ENCODE measurements around the gene SUCO. TPM values are rescaled to one million over a fixed set of nuclear protein-coding genes. Genes with fewer than 3 reads are reported as not detected.

Gene SUCO
- total and polyA plus RNA-seq, 2 donors (not counting 3 experiments of a cell fraction or from before 2014, with no cell fraction given): 5.1 to 27.2 TPM

GRCh38 chr1:172514108-172514507, 18.8 kb upstream of the SUCO start:
- BruUV-seq (replicated peaks): no TSS peak
- no peak overlapping the region for H3K9ac ChIP-seq (replicated peaks; ENCODE audit: extremely low read depth, insufficient read depth, low read length)
- ChIA-PET CTCF (no interaction called here), POLR2A (no interaction called here)
- no peaks in the 10 kb centered on the region for H3K9me3 ChIP-seq (replicated peaks; ENCODE audit: control insufficient read depth, insufficient read depth, low read length)
- no peaks in the 10 kb centered on the region for H3K4me1 ChIP-seq (ENCODE audit: control insufficient read depth, extremely low read depth, insufficient read depth, low read length)
- H3K9me1 ChIP-seq (replicated peaks; ENCODE audit: control insufficient read depth, extremely low read depth, insufficient read depth, low read length): no peaks in the 10 kb centered on the region
- H4K20me1 ChIP-seq (replicated peaks; ENCODE audit: control insufficient read depth, extremely low read depth, insufficient read depth, low read length): no peaks in the 10 kb centered on the region
- H3K27ac ChIP-seq (ENCODE audit: insufficient read depth, low read depth, low read length): no peak overlapping the region
- H3K4me3 ChIP-seq (replicated peaks in 1 of 3; ENCODE audit: insufficient read depth in 1 of 3, low read depth in 1 of 3, low read length in 3 of 3): no peak overlapping the region
- H2AFZ ChIP-seq (ENCODE audit: low read depth, low read length): no peak overlapping the region
- H3K79me2 ChIP-seq (ENCODE audit: control insufficient read depth, insufficient read depth, low read length): no peaks in the 10 kb centered on the region
- no peak overlapping the region for H3K4me2 ChIP-seq (ENCODE audit: insufficient read depth, low read length)
- TF ChIP-seq GATA2 (IDR thresholded peaks at IDR 0.05; ENCODE audit: insufficient read depth, insufficient read length, low read depth, low read length): no peak
- TF ChIP-seq POLR2AphosphoS5 (IDR thresholded peaks at IDR 0.05; ENCODE audit: insufficient read depth, low read depth, low read length): no peak
- no peak for TF ChIP-seq JUN (IDR thresholded peaks at IDR 0.05; ENCODE audit: borderline replicate concordance, insufficient read depth, insufficient read length, low read depth)
- no peak for TF ChIP-seq POLR2A (IDR thresholded peaks at IDR 0.05; ENCODE audit: low read depth, low read length)
- TF ChIP-seq MYC (IDR thresholded peaks at IDR 0.05; ENCODE audit: low read depth, low read length): no peak
- no peak for TF ChIP-seq FOS (IDR thresholded peaks at IDR 0.05; ENCODE audit: borderline replicate concordance, insufficient read depth, low read length)
- TF ChIP-seq EZH2 (IDR thresholded peaks at IDR 0.05; ENCODE audit: borderline replicate concordance, low read depth, low read length, severe bottlenecking): no peak
- TF ChIP-seq CTCF (IDR thresholded peaks at IDR 0.05; ENCODE audit: extremely low read depth in 1 of 2, insufficient read depth in 1 of 2, low read depth in 1 of 2, low read length in 2 of 2): no peak
- TF ChIP-seq MAX (IDR thresholded peaks at IDR 0.05; ENCODE audit: insufficient read depth, insufficient read length): no peak
- no peaks in the 10 kb centered on the region for H3K27me3 ChIP-seq (ENCODE audit: control insufficient read depth in 2 of 2, insufficient read depth in 2 of 2, low read length in 2 of 2)
- intact Hi-C loops (cut with micrococcal nuclease) (no loop called here), dilution Hi-C loops (cut with MboI; ENCODE audit: extremely low pct_ligation_motif_present, low sequenced_read_pairs) (no loop called here)
- DNase-seq (ENCODE audit: low read depth, low spot score) (no peak), FAIRE-seq (no peak)
- no peaks in the 10 kb centered on the region for H3K36me3 ChIP-seq (ENCODE audit: control insufficient read depth in 2 of 2, extremely low read depth in 1 of 2, insufficient read depth in 2 of 2, low read length in 2 of 2)
